PC-3 (cell line): Measurements from ENCODE around the gene RRAGA. TPM values are rescaled to one million over a fixed set of nuclear protein-coding genes. Genes with fewer than 3 reads are reported as not detected.

Source experiments
- ATAC-seq: fragments of 200-7000 bp; cut with Tn5 transposase; 2 replicates; pipeline ENCODE4 v1.9.1; 2020; ENCODE audit warnings: mild to moderate bottlenecking, moderate library complexity
- BruUV-seq: library from RNA; stranded (reverse); fragments of 400-500 nt; replicated peaks from 2 replicates; lab custom pipeline; 2021; lab: Mats Ljungman, UMichigan
- CTCF ChIA-PET: fragments of 300-600 bp; sonication (Branson Sonifier 250); formaldehyde crosslinking; loops from one replicate; lab custom pipeline; 2022; ENCODE audit warnings: antibody characterized with exemption; lab: Charles Lee
- POLR2A ChIA-PET: fragments of 300-600 bp; sonication (Branson Sonifier 250); formaldehyde crosslinking; loops from one replicate; lab custom pipeline; 2022; ENCODE audit warnings: antibody characterized with exemption; ENCODE audit not compliant: unreplicated experiment; lab: Charles Lee
- DNase-seq: peaks from one replicate; pipeline ENCODE4 v3.0.0-alpha.2; 2015
- H2AFZ ChIP-seq: fragments of 300-600 bp; sonication (generic); 2 replicates; pipeline ENCODE4 v1.6.0; 2016; ENCODE audit warnings: antibody characterized with exemption, low read length
- H3F3A ChIP-seq: fragments of 300-600 bp; sonication (generic); one replicate; pipeline ENCODE4 v1.6.0; 2017; ENCODE audit warnings: antibody characterized with exemption, low read length, control low read depth, mild to moderate bottlenecking; ENCODE audit not compliant: unreplicated experiment
- H3K27ac ChIP-seq: fragments of 300-600 bp; sonication (generic); 2 replicates; pipeline ENCODE4 v1.5.1; 2016; ENCODE audit warnings: mild to moderate bottlenecking, low read length
- H3K27me3 ChIP-seq: fragments of 300-600 bp; sonication (generic); 2 replicates; pipeline ENCODE4 v1.6.1; 2016; ENCODE audit warnings: low read length, mixed read lengths
- H3K36me3 ChIP-seq: fragments of 300-600 bp; sonication (generic); 2 replicates; pipeline ENCODE4 v1.6.1; 2016; ENCODE audit warnings: low read depth, mixed run types, low read length, mixed read lengths
- H3K4me1 ChIP-seq: fragments of 300-600 bp; sonication (generic); 2 replicates; pipeline ENCODE4 v1.5.1; 2016; ENCODE audit warnings: low read length; ENCODE audit not compliant: insufficient read depth
- H3K4me2 ChIP-seq: fragments of 300-600 bp; sonication (generic); 2 replicates; pipeline ENCODE4 v1.6.0; 2016; ENCODE audit warnings: low read length
- H3K4me3 ChIP-seq: fragments of 300-600 bp; sonication (generic); 2 replicates; pipeline ENCODE4 v1.5.1; 2016; ENCODE audit warnings: mild to moderate bottlenecking, low read length, mixed read lengths
- H3K79me2 ChIP-seq: fragments of 300-600 bp; sonication (generic); 2 replicates; pipeline ENCODE4 v1.6.1; 2017; ENCODE audit warnings: low read length, mixed read lengths
- H3K9ac ChIP-seq: fragments of 300-600 bp; sonication (generic); 2 replicates; pipeline ENCODE4 v1.6.0; 2016; ENCODE audit warnings: mild to moderate bottlenecking, low read length
- H3K9me2 ChIP-seq: fragments of 300-600 bp; sonication (generic); replicated peaks from 2 replicates; pipeline ENCODE4 v1.6.1; 2016; ENCODE audit warnings: mixed run types, low read length, mixed read lengths
- H3K9me3 ChIP-seq: fragments of 300-600 bp; sonication (generic); 2 replicates; pipeline ENCODE4 v1.6.1; 2016; ENCODE audit warnings: low read length, mixed read lengths
- H4K20me1 ChIP-seq: fragments of 300-600 bp; sonication (generic); 2 replicates; pipeline ENCODE4 v1.6.1; 2016; ENCODE audit warnings: low read length, mixed read lengths
- EZH2 ChIP-seq: fragments of 300-600 bp; sonication (generic); IDR thresholded peaks from one replicate; pipeline ENCODE4 v1.6.1; 2017; ENCODE audit warnings: antibody characterized with exemption, mild to moderate bottlenecking, low read length; ENCODE audit not compliant: unreplicated experiment
- EZH2phosphoT487 ChIP-seq: fragments of 300-600 bp; sonication (generic); IDR thresholded peaks from 2 replicates; pipeline ENCODE4 v1.6.1; 2018; ENCODE audit warnings: mild to moderate bottlenecking, antibody characterized with exemption, low read length, borderline replicate concordance
- intact Hi-C: fragments of 100-400 bp; cut with micrococcal nuclease; formaldehyde crosslinking; loops from 2 replicates; pipeline ENCODE4 v1.9.0; 2023
- total RNA-seq: library from RNA; depleted of rRNA; stranded (reverse); fragments of >200 nt; gene quantifications from 2 replicates; pipeline ENCODE4 v1.2.3, GENCODE V29; 2014
- TF ChIP-seq, protein P1 (sequence below): fragments of 300-600 bp; sonication (generic); conservative IDR thresholded peaks from 2 replicates; pipeline ENCODE4 v1.5.1; 2017; ENCODE audit warnings: antibody characterized with exemption, low read depth, mild to moderate bottlenecking, low read length

The RRAGA gene
- total RNA-seq, 1 experiment from 2014 or later = 13.0 TPM

GRCh38 chr9:19057033-19057432, 7.8 kb downstream of the RRAGA start:
- Histone ChIP-seq H3K4me3 (no peak overlapping the region), H3K9me3 (no peaks in the 10 kb centered on the region), H3K9ac (no peak overlapping the region), H2AFZ (no peak overlapping the region), H4K20me1 (no peaks in the 10 kb centered on the region), H3K9me2 (no peaks in the 10 kb centered on the region), H3K4me1 (no peaks in the 10 kb centered on the region), H3K79me2 (peaks cover 7% of the 10 kb centered on the region; the same call in 1 of the 2 replicates), H3F3A (no peaks in the 10 kb centered on the region), H3K27ac (no peak overlapping the region), H3K36me3 (peaks cover 32% of the 10 kb centered on the region), H3K4me2 (no peak overlapping the region), H3K27me3 (no peaks in the 10 kb centered on the region)
- TF ChIP-seq, protein P1, sequence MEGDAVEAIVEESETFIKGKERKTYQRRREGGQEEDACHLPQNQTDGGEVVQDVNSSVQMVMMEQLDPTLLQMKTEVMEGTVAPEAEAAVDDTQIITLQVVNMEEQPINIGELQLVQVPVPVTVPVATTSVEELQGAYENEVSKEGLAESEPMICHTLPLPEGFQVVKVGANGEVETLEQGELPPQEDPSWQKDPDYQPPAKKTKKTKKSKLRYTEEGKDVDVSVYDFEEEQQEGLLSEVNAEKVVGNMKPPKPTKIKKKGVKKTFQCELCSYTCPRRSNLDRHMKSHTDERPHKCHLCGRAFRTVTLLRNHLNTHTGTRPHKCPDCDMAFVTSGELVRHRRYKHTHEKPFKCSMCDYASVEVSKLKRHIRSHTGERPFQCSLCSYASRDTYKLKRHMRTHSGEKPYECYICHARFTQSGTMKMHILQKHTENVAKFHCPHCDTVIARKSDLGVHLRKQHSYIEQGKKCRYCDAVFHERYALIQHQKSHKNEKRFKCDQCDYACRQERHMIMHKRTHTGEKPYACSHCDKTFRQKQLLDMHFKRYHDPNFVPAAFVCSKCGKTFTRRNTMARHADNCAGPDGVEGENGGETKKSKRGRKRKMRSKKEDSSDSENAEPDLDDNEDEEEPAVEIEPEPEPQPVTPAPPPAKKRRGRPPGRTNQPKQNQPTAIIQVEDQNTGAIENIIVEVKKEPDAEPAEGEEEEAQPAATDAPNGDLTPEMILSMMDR = no peak
- TF ChIP-seq EZH2phosphoT487 = no peak
- TF ChIP-seq EZH2 = no peak
- no TSS peak for BruUV-seq
- intact Hi-C loops = no loop called here
- POLR2A ChIA-PET = no interaction called here
- ATAC-seq = no peak
- CTCF ChIA-PET = no interaction called here
- DNase-seq = no peak

DNA sequence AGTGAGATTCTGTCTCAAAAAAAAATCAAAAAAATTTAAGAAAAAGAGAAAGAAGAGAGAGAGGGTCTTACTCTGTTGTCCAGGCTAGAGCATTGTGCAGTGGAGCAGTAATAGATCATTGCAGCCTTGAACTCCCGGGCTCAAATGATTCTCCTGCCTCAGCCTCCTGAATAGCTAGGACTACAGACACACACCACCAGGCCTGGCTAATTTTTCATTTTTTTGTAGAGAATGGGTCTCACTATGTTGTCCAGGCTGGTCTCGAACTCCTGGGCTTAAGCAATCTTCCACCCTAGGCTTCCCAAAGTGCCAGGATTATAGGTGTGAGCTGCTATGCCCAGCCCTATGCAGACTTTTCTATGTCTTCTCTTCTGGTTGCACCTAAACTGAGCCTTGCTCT, 25.0 kb downstream of the RRAGA start:
- Histone ChIP-seq H4K20me1 (no peaks in the 10 kb centered on the region), H2AFZ (no peak overlapping the region), H3K9ac (no peak overlapping the region), H3F3A (peaks cover 6% of the 10 kb centered on the region), H3K4me3 (no peak overlapping the region), H3K4me1 (peaks cover 9% of the 10 kb centered on the region; the same call in 1 of the 2 replicates), H3K9me3 (no peaks in the 10 kb centered on the region), H3K27me3 (no peaks in the 10 kb centered on the region), H3K27ac (peak overlapping the region; percentile 44), H3K79me2 (no peaks in the 10 kb centered on the region), H3K9me2 (no peaks in the 10 kb centered on the region), H3K36me3 (peaks cover 53% of the 10 kb centered on the region), H3K4me2 (peak overlapping the region; percentile 35; the same call in 1 of the 2 replicates)
- ChIA-PET CTCF (no interaction called here), POLR2A (no interaction called here)
- ATAC-seq (no peak), DNase-seq (no peak)
- no peak for TF ChIP-seq EZH2phosphoT487
- BruUV-seq = no TSS peak
- intact Hi-C loops = no loop called here

GRCh38 chr9:19074836-19075235, 25.6 kb downstream of the RRAGA start:
- ChIA-PET CTCF (interaction anchor here (1.0 kb wide), 1 partner anchor 99 kb away, joined by 3 read pairs; no protein-coding TSS in a partner anchor), POLR2A (no interaction called here)
- no peaks in the 10 kb centered on the region for H3K9me2 ChIP-seq
- peak overlapping the region; percentile 35; the same call in 1 of the 2 replicates for H3K4me2 ChIP-seq
- H3K9ac ChIP-seq = no peak overlapping the region
- no peak overlapping the region for H3K4me3 ChIP-seq
- H3K27ac ChIP-seq = peak overlapping the region; percentile 44
- H3K79me2 ChIP-seq = no peaks in the 10 kb centered on the region
- TF ChIP-seq EZH2 (no peak), EZH2phosphoT487 (no peak)
- no peaks in the 10 kb centered on the region for H3K27me3 ChIP-seq
- no peak overlapping the region for H2AFZ ChIP-seq
- ATAC-seq = peak; percentile 91
- no TSS peak for BruUV-seq
- H3K4me1 ChIP-seq = peaks cover 9% of the 10 kb centered on the region; the same call in 1 of the 2 replicates
- H3K36me3 ChIP-seq = peaks cover 51% of the 10 kb centered on the region
- intact Hi-C loops = no loop called here
- H3F3A ChIP-seq = peaks cover 6% of the 10 kb centered on the region
- H3K9me3 ChIP-seq = no peaks in the 10 kb centered on the region
- DNase-seq = peak; percentile 75
- H4K20me1 ChIP-seq = no peaks in the 10 kb centered on the region
